BLaER1 treated with 17β-estradiol and CSF1 and Interleukin-3, amounts not matched to agents 10 nM and 100 nM (cell line): ENCODE measurements around the gene SPNS2.

Experiments
- H3K27ac ChIP-seq, 11 experiments: shearing (Covaris generic); formaldehyde crosslinking; 2 replicates each; pipeline ENCODE4 v1.8.1; 2022
- H3K27me3 ChIP-seq, 11 experiments: shearing (Covaris generic); formaldehyde crosslinking; 2 replicates each; pipeline ENCODE4 v1.8.1; 2022
- H3K36me3 ChIP-seq, 11 experiments: shearing (Covaris generic); formaldehyde crosslinking; 2 replicates each; pipeline ENCODE4 v1.8.1; 2022
- H3K4me1 ChIP-seq, 10 experiments: shearing (Covaris generic); formaldehyde crosslinking; 2 replicates each; pipeline ENCODE4 v1.8.1; 2022
- H3K4me2 ChIP-seq, 11 experiments: shearing (Covaris generic); formaldehyde crosslinking; 2 replicates each; pipeline ENCODE4 v1.8.1; 2022
- H3K4me3 ChIP-seq, 10 experiments: shearing (Covaris generic); formaldehyde crosslinking; 2 replicates each; pipeline ENCODE4 v1.8.1; 2022
- H3K9ac ChIP-seq, 11 experiments: shearing (Covaris generic); formaldehyde crosslinking; 2 replicates each; pipeline ENCODE4 v1.8.1; 2022
- H3K9me3 ChIP-seq, 11 experiments: shearing (Covaris generic); formaldehyde crosslinking; replicated peaks in 1 of 11; 2 replicates each; pipeline ENCODE4 v1.8.1; 2022
- H4K20me1 ChIP-seq, 11 experiments: shearing (Covaris generic); formaldehyde crosslinking; 2 replicates each; pipeline ENCODE4 v1.8.1; 2022
- Cebpa-rat ChIP-seq, 11 experiments: shearing (Covaris generic); IDR thresholded peaks; 2 replicates each; pipeline ENCODE4 v1.8.1; 2022

The SPNS2 gene

GRCh38 chr17:4556996-4557395 lies 58.3 kb downstream of the SPNS2 start:
- Histone ChIP-seq H3K27ac (no peak overlapping the region; a peak in 1 of 22 replicates), H3K9ac (no peak overlapping the region), H3K27me3 (no peaks in the 10 kb centered on the region), H3K4me2 (no peak overlapping the region; a peak in 1 of 22 replicates), H3K4me3 (no peak overlapping the region), H4K20me1 (peaks cover 0 to 29% (median 16%) of the 10 kb centered on the region in 11 experiments; a peak in 12 of 22 replicates), H3K9me3 (no peaks in the 10 kb centered on the region), H3K36me3 (peaks cover 12 to 23% (median 21%) of the 10 kb centered on the region in 11 experiments), H3K4me1 (peaks cover 26 to 59% (median 53%) of the 10 kb centered on the region in 10 experiments)
- TF ChIP-seq Cebpa-rat (IDR thresholded peaks at IDR 0.05), result no peak

DNA sequence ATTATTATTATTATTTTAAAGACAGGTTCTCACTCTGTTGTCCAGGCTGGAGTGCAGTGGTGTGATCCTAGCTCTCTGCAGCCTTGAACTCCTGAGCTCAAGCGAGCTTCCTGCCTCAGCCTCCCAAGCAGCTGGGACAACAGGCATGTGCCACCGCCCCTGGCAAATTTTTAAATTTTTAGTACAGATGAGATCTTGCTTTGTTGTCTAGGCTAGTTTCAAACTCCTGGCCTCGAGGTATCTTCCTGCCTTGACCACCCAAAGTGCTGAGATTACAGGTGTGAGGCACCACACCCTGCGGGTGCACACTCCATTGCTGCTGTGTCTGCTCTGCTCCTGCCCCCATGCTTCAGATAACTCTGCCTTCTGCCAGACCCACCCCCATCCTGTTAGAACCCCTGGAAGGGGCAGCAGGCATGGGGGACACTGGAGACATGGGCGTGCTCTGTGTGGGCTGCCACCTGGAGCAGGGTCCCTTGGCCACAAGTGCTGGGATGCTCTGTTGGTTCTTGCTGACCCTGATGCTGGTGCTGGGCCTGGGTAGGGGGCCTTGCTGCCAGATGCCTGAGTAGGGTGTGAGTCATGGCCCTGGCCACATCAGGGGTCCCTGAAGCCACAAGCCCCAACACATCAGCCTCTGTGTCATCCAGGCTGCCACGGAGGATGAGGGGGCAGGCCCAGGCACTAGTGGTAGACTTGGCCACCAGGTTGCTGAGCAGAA lies 59.1 kb downstream of the SPNS2 start:
- peaks cover 0 to 21% (median 9%) of the 10 kb centered on the region in 11 experiments; a peak in 8 of 22 replicates for H4K20me1 ChIP-seq
- peaks cover 30 to 67% (median 61%) of the 10 kb centered on the region in 10 experiments for H3K4me1 ChIP-seq
- H3K36me3 ChIP-seq, result peaks cover 4 to 15% (median 13%) of the 10 kb centered on the region in 11 experiments; a peak in 21 of 22 replicates
- H3K4me2 ChIP-seq, result no peak overlapping the region
- H3K9me3 ChIP-seq, result no peaks in the 10 kb centered on the region
- H3K27me3 ChIP-seq, result no peaks in the 10 kb centered on the region
- no peak for TF ChIP-seq Cebpa-rat (IDR thresholded peaks at IDR 0.05)
- H3K9ac ChIP-seq, result no peak overlapping the region
- no peak overlapping the region for H3K4me3 ChIP-seq
- H3K27ac ChIP-seq, result no peak overlapping the region

DNA sequence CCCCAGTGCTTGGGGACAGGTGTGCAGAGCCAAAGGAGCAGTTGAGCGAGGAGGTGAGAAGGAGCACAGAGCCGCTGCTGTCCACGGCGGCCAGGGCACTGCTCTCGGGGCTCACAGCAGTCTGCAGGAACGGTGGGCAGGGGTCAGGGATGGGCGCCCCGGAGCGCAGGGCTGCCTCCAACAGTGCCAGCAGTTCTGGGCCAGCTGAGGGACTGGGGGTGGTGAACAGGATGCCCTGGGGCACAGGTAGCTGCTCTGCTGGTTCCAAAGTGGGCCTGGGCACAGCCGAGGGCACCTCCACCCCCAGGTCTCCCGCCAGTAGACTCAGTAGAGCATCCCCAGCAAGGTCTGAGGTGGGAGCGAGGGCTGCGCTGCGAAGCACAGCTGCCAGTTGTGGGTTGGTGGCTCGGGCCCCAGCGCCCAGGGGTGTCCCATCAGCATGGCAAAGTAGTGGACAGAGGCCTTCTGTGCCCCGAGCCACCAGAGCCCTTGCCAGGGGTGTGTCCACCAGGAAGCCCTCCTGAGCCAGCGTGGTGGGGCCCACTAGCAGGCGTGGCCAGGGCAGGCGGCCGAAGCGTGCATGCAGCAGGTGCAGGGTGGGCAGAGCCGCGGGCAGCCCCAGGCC lies 59.8 kb downstream of the SPNS2 start:
- no peak overlapping the region for H3K27ac ChIP-seq
- peaks cover 28 to 64% (median 56%) of the 10 kb centered on the region in 10 experiments for H3K4me1 ChIP-seq

DNA sequence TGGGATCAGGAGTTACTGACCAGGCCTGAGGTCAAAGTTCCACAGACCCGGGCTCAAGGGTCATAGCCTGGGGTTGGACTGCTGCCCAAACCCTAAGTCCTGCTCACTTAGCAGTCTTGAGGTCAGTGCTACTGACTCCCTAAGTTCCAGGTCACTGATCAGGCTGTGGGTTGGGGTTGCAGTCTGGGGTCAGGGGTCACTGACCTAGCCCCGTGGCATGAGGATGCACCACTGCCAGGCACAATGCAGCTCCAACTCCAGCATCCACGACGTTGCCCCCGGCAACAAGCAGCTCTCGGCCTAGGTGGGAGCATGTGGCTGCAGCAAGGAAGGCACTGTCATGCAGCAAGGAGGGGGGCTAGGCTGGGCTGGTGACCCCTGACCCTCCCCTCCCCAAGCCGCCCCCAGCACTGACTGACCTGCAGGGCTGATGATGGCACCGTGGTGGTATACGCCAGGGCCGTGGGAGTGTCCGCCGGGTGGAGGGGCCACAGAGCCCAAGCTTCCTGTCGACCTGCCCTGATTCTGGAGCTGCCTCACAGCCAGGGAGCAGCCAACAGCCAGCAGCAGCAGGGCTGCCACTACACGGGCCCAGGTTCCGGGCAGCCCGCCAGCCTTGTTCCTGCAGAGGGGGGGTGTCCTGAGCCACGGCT lies 60.6 kb downstream of the SPNS2 start:
- Histone ChIP-seq H3K4me2 (peak overlapping the region in 5 of 11 experiments; percentile 56 to 79 (median 71); a peak in 4 of 22 replicates), H3K36me3 (peaks cover 0 to under 1% (median 0%) of the 10 kb centered on the region in 11 experiments; a peak in 3 of 22 replicates), H3K4me1 (peaks cover 20 to 56% (median 48%) of the 10 kb centered on the region in 10 experiments), H3K9ac (no peak overlapping the region), H3K27ac (no peak overlapping the region), H3K9me3 (no peaks in the 10 kb centered on the region), H3K4me3 (no peak overlapping the region), H3K27me3 (no peaks in the 10 kb centered on the region), H4K20me1 (peaks cover 0 to 6% (median 0%) of the 10 kb centered on the region in 11 experiments; a peak in 4 of 22 replicates)
- no peak for TF ChIP-seq Cebpa-rat (IDR thresholded peaks at IDR 0.05)

More for the DNA sequence above, 59.8 kb downstream of the SPNS2 start:
- Histone ChIP-seq H4K20me1 (peaks cover 0 to 14% (median 5%) of the 10 kb centered on the region in 11 experiments; a peak in 8 of 22 replicates), H3K9me3 (no peaks in the 10 kb centered on the region), H3K27me3 (no peaks in the 10 kb centered on the region), H3K4me3 (no peak overlapping the region), H3K36me3 (peaks cover 0 to 9% (median 6%) of the 10 kb centered on the region in 11 experiments; a peak in 15 of 22 replicates), H3K4me2 (no peak overlapping the region), H3K9ac (no peak overlapping the region)
- TF ChIP-seq Cebpa-rat (IDR thresholded peaks at IDR 0.05), result no peak

DNA sequence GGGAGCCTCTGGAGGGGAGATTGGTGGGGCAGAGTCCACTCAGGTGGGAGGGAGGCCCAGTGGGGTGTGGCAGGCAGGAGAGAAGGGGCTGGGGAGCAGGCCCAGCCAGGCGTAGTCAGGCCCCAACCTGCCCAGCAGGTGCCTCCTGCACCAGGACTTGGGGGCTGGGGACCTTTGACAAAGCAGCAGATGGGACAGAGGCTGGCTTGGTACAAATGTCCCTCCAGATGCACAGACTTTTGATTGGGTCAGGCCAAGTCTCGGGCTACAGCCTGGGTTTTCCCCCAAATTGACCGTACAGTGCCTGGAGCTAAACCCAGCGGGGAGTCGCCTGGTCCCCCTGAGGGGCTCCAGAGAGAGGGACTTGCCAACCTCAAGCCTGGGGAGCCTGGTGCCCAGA lies 61.3 kb downstream of the SPNS2 start:
- Histone ChIP-seq H3K4me1 (peaks cover 16 to 55% (median 47%) of the 10 kb centered on the region in 10 experiments), H4K20me1 (no peaks in the 10 kb centered on the region; a peak in 1 of 22 replicates), H3K27me3 (no peaks in the 10 kb centered on the region), H3K36me3 (no peaks in the 10 kb centered on the region), H3K9ac (0 out of 22 replicates have a peak overlapping the region, but pooled peaks of 1 of the 11 experiments have one; percentile 5), H3K4me3 (no peak overlapping the region), H3K27ac (no peak overlapping the region), H3K4me2 (peak overlapping the region in 7 of 11 experiments; percentile 40 to 79 (median 62); a peak in 12 of 22 replicates), H3K9me3 (no peaks in the 10 kb centered on the region)
- no peak for TF ChIP-seq Cebpa-rat (IDR thresholded peaks at IDR 0.05)

- H3K4me1 ChIP-seq, result peaks cover 16 to 58% (median 47%) of the 10 kb centered on the region in 10 experiments
- no peak within 1 kb of the TSS for H3K4me3 ChIP-seq
- no peak within 1 kb of the TSS for H3K27ac ChIP-seq
- TF ChIP-seq Cebpa-rat (IDR thresholded peaks at IDR 0.05), result no peak
- no peaks in the 10 kb centered on the region for H3K36me3 ChIP-seq
- H3K9me3 ChIP-seq, result no peaks in the 10 kb centered on the region
- H3K27me3 ChIP-seq, result no peaks in the 10 kb centered on the region
- peak within 1 kb of the TSS in 8 of 11 experiments; percentile 40 to 79 (median 64); a peak in 17 of 22 replicates for H3K4me2 ChIP-seq
- H3K9ac ChIP-seq, result 0 out of 22 replicates have a peak within 1 kb of the TSS, but pooled peaks of 2 of the 11 experiments have one; percentile 5 to 7
- H4K20me1 ChIP-seq, result no peaks in the 10 kb centered on the region
Measured at GRCh38 chr17:4560421-4560820, 61.7 kb downstream of the SPNS2 start, which contains the start of gene GGT6. Gene GGT6, minus strand, starts transcription at chr17:4560577. Its CDS starts 56 bp downstream, at chr17:4560521.

DNA sequence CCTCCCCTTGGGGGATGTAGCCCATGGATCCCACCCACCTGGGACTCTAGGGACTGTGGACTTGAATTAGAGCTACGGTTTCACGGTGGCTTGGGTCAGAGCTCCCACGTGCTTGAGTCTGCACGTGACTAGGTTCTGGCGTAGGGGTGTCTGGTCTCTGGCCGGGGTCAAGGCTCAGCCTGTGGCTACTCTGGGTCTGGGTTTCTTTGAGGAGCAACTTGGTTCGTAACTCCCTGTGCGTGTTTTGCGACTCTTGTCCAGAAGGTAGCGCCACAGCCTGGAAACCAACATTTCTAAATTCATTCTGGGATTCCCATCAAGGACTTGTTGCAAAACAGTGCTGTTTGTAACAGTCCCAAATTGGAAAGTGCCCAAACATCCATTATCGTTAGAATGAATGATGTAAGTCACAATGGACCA lies 62.2 kb downstream of the SPNS2 start:
- peak overlapping the region in 8 of 11 experiments; percentile 20 to 79 (median 59); a peak in 15 of 22 replicates for H3K4me2 ChIP-seq
- H3K9ac ChIP-seq, result 0 out of 22 replicates have a peak overlapping the region, but pooled peaks of 1 of the 11 experiments have one; percentile 7
- H3K9me3 ChIP-seq, result no peaks in the 10 kb centered on the region

More for the DNA sequence above, 62.2 kb downstream of the SPNS2 start:
- Histone ChIP-seq H3K36me3 (no peaks in the 10 kb centered on the region), H4K20me1 (no peaks in the 10 kb centered on the region), H3K27ac (no peak overlapping the region), H3K27me3 (no peaks in the 10 kb centered on the region), H3K4me3 (no peak overlapping the region), H3K4me1 (peaks cover 13 to 57% (median 44%) of the 10 kb centered on the region in 10 experiments)
- TF ChIP-seq Cebpa-rat (IDR thresholded peaks at IDR 0.05), result no peak
